SK-N-SH (cell line): ENCODE results near the gene ERVW-1. TPM values are rescaled to one million over a fixed set of nuclear protein-coding genes. Genes with fewer than 3 reads are reported as not detected.

Source experiments
- CTCF ChIA-PET: fragments of 300-600, 350-600 bp; formaldehyde crosslinking; extraction: SDS; loops from one replicate; lab custom pipeline; 2021; lab: Yijun Ruan, JAX
- POLR2A ChIA-PET: fragments of 350-600 bp; sonication (Branson Sonifier 250); formaldehyde crosslinking; extraction: SDS; loops from one replicate; lab custom pipeline; 2020; ENCODE audit warnings: antibody characterized with exemption, inconsistent platforms; lab: Yijun Ruan, JAX
- DNase-seq: peaks from one replicate; pipeline ENCODE4 v3.0.0; 2012
- H2AFZ ChIP-seq: fragments of 200-600 bp; sonication (generic); 2 replicates; pipeline ENCODE4 v1.8.1; 2016; ENCODE audit warnings: antibody characterized with exemption, mild to moderate bottlenecking, low read depth
- H3F3A ChIP-seq: fragments of 200-600 bp; sonication (generic); replicated peaks from 2 replicates; pipeline ENCODE3; 2016; ENCODE audit warnings: antibody characterized with exemption, mild to moderate bottlenecking; ENCODE audit not compliant: insufficient read depth
- H3K27ac ChIP-seq, 2 experiments: fragments of 200-500 bp in 1 of 2; fragments of 200-600 bp in 1 of 2; sonication (Bioruptor generic) in 1 of 2; sonication (generic), shearing (Covaris generic) in 1 of 2; 2 replicates each; pipeline versions ENCODE4 v1.5.1 to v1.6.1; 2014 to 2016; ENCODE audit warnings: low read depth in 2 of 2, inconsistent platforms in 1 of 2, low read length in 1 of 2, mild to moderate bottlenecking in 1 of 2, mixed read lengths in 1 of 2
- H3K27me3 ChIP-seq: fragments of 200-600 bp; sonication (generic), shearing (Covaris generic); 2 replicates; pipeline ENCODE4 v1.6.1; 2016; ENCODE audit warnings: mixed run types; ENCODE audit not compliant: insufficient read depth
- H3K36me3 ChIP-seq, 2 experiments: fragments of 200-500 bp in 1 of 2; fragments of 200-600 bp in 1 of 2; sonication (Bioruptor generic) in 1 of 2; sonication (generic) in 1 of 2; replicated peaks in 1 of 2; 2 replicates each; pipeline versions ENCODE3 to v1.5.1; 2014 to 2016; ENCODE audit warnings: low read length in 1 of 2, mild to moderate bottlenecking in 1 of 2; ENCODE audit not compliant: insufficient read depth in 2 of 2, control insufficient read depth in 1 of 2
- H3K4me1 ChIP-seq, 2 experiments: fragments of 200-500 bp in 1 of 2; fragments of 200-600 bp in 1 of 2; sonication (Bioruptor generic) in 1 of 2; sonication (generic), shearing (Covaris generic) in 1 of 2; 2 replicates each; pipeline versions ENCODE4 v1.5.1 to v1.6.1; 2014 to 2016; ENCODE audit warnings: low read depth in 1 of 2, low read length in 1 of 2, mixed run types in 1 of 2; ENCODE audit not compliant: insufficient read depth in 2 of 2, control insufficient read depth in 1 of 2
- H3K4me2 ChIP-seq: fragments of 200-600 bp; sonication (generic), shearing (Covaris generic); 2 replicates; pipeline ENCODE4 v1.6.1; 2017; ENCODE audit warnings: mixed run types
- H3K4me3 ChIP-seq, 2 experiments: fragments of 200-500 bp in 1 of 2; fragments of 200-600 bp in 1 of 2; sonication (Bioruptor generic) in 1 of 2; sonication (generic), shearing (Covaris generic) in 1 of 2; 2 replicates each; pipeline versions ENCODE4 v1.5.1 to v1.8.1; 2014 to 2016; ENCODE audit warnings: low read depth in 2 of 2, inconsistent platforms in 1 of 2, low read length in 1 of 2, mild to moderate bottlenecking in 1 of 2, mixed read lengths in 1 of 2, moderate library complexity in 1 of 2
- H3K79me2 ChIP-seq: fragments of 200-600 bp; sonication (generic); 2 replicates; pipeline ENCODE4 v1.8.1; 2017; ENCODE audit warnings: mild to moderate bottlenecking; ENCODE audit not compliant: insufficient read depth
- H3K9ac ChIP-seq: fragments of 200-600 bp; sonication (generic); 2 replicates; pipeline ENCODE4 v1.6.1; 2017; ENCODE audit warnings: mixed run types
- H3K9me2 ChIP-seq: fragments of 200-600 bp; sonication (generic); 2 replicates; pipeline ENCODE4 v1.6.1; 2017; ENCODE audit warnings: mixed run types
- H3K9me3 ChIP-seq: fragments of 200-600 bp; sonication (generic); 2 replicates; pipeline ENCODE4 v1.6.1; 2017; ENCODE audit warnings: mixed run types, mild to moderate bottlenecking, moderate library complexity
- H4K20me1 ChIP-seq: fragments of 200-600 bp; sonication (generic); 2 replicates; pipeline ENCODE4 v1.6.1; 2017; ENCODE audit warnings: mild to moderate bottlenecking, mixed run types; ENCODE audit not compliant: insufficient read depth
- CHD2 ChIP-seq: fragments of 150-350 bp; IDR thresholded peaks from 2 replicates; pipeline ENCODE4 v1.6.1; 2018; ENCODE audit warnings: low read length; ENCODE audit not compliant: partially characterized antibody
- FOXM1 ChIP-seq: IDR thresholded peaks from 2 replicates; pipeline ENCODE4 v1.4.0; 2012; ENCODE audit warnings: low read depth, mild to moderate bottlenecking
- GABPA ChIP-seq: IDR thresholded peaks from 2 replicates; pipeline ENCODE4 v1.4.0; 2012; ENCODE audit warnings: low read depth, mild to moderate bottlenecking
- JUND ChIP-seq: IDR thresholded peaks from 2 replicates; pipeline ENCODE4 v1.4.0; 2012
- MEF2A ChIP-seq: IDR thresholded peaks from 2 replicates; pipeline ENCODE4 v1.4.0; 2012; ENCODE audit warnings: low read depth, borderline replicate concordance
- MXI1 ChIP-seq: IDR thresholded peaks from 2 replicates; pipeline ENCODE4 v1.6.1; 2012; ENCODE audit warnings: mild to moderate bottlenecking, low read depth, low read length, improper control_type of control experiment
- NRF1 ChIP-seq: IDR thresholded peaks from 2 replicates; pipeline ENCODE4 v1.6.1; 2012; ENCODE audit warnings: low read depth, mild to moderate bottlenecking, low read length
- POLR2AphosphoS5 ChIP-seq: IDR thresholded peaks from 2 replicates; pipeline ENCODE4 v1.6.1; 2012; ENCODE audit warnings: low read depth, low read length
- RCOR1 ChIP-seq: fragments of 150-350 bp; IDR thresholded peaks from 2 replicates; pipeline ENCODE4 v1.6.1; 2017; ENCODE audit warnings: antibody characterized with exemption, low read length
- RFX5 ChIP-seq: IDR thresholded peaks from 2 replicates; pipeline ENCODE4 v1.6.1; 2012; ENCODE audit warnings: mild to moderate bottlenecking, improper control_type of control experiment, low read length
- SIN3A ChIP-seq: IDR thresholded peaks from 2 replicates; pipeline ENCODE4 v1.6.1; 2012; ENCODE audit warnings: low read depth, mild to moderate bottlenecking, low read length, moderate library complexity, borderline replicate concordance
- TAF1 ChIP-seq: IDR thresholded peaks from 2 replicates; pipeline ENCODE4 v1.6.1; 2012; ENCODE audit warnings: low read depth, mild to moderate bottlenecking, low read length, moderate library complexity, borderline replicate concordance
- WGBS: methylation state at CpG from one replicate; pipeline ENCODE4 v1.1.6; 2017; ENCODE audit warnings: low lambda C conversion rate; 5-methylcytosine and 5-hydroxymethylcytosine counted together
- polyA plus RNA-seq, 3 experiments: library from polyadenylated mRNA; depleted of rRNA; stranded (reverse); fragments of >200 nt; gene quantifications; 2 replicates each; pipeline ENCODE4 v1.2.3, GENCODE V29; 2012
- TF ChIP-seq, protein P1 (sequence below): IDR thresholded peaks from 2 replicates; pipeline ENCODE4; 2012
- TF ChIP-seq, protein P2 (sequence below): IDR thresholded peaks from 2 replicates; pipeline ENCODE4 v1.4.0; 2012; ENCODE audit warnings: low read depth
- TF ChIP-seq, protein P3 (sequence below): fragments of 200-600 bp; sonication (generic); IDR thresholded peaks from 2 replicates; pipeline ENCODE4 v1.6.1; 2017; ENCODE audit warnings: antibody characterized with exemption, mild to moderate bottlenecking, moderate library complexity
- TF ChIP-seq, protein P4 (sequence below): IDR thresholded peaks from 2 replicates; pipeline ENCODE4 v1.6.1; 2012; ENCODE audit warnings: mild to moderate bottlenecking, low read depth, low read length, moderate library complexity

ERVW-1 gene
- polyA plus RNA-seq, 1 of the 3 experiments (the other 2 are of a cell fraction): not detected

DNA sequence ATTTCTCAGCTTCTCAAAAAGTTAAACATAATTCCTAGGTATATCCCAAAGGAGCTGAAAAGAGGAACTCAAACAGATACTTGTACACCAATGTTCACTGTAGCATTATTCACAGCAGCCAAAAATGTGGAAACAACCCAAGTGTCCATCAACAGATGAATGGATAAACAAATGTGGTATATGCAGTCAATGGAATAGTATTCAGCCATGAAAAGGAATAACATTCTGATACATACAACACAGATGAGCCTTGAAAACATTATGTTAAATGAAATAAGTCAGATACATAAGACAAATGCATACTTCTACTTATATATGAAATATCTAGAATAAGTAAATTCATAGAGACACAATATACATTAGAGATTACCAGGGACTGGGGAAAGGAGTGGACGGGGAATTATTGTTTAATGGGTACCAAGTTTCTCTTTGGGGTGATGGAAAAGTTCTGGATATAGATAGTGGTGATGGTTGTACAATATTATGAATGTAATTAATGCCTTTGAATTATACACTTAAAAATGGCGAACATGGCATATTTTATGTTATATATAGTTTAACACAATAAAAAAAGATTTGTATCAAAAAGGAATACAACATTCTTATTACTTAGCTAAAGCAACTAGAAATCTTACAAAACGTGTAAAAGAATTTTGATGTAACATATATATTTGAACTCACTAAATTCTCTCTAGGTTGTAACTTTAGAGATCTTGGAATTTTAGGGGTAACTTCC lies 35.6 kb upstream of the ERVW-1 start:
- peaks cover 35 to 50% of the 10 kb centered on the region in 2 experiments for H3K36me3 ChIP-seq
- no peak overlapping the region for H2AFZ ChIP-seq
- CTCF ChIA-PET: interaction anchor here (1.2 to 1.7 kb wide), 3 partner anchors 14 to 66 kb away, joined by 3 to 4 read pairs (median 3); partner anchors contain the start of gene GATAD1
- H3K27me3 ChIP-seq: no peaks in the 10 kb centered on the region
- no peak overlapping the region for H3K9ac ChIP-seq
- H3K27ac ChIP-seq: no peak overlapping the region
- H3K79me2 ChIP-seq: no peaks in the 10 kb centered on the region
- DNase-seq: no peak
- no peaks in the 10 kb centered on the region for H3K4me1 ChIP-seq
- H4K20me1 ChIP-seq: no peaks in the 10 kb centered on the region
- H3K4me3 ChIP-seq: no peak overlapping the region
- no peaks in the 10 kb centered on the region for H3K9me3 ChIP-seq
- WGBS: 60% methylated on average over 3 of the region's 3 CpGs
- POLR2A ChIA-PET: no interaction called here
- H3K9me2 ChIP-seq: no peaks in the 10 kb centered on the region
- peaks cover 7% of the 10 kb centered on the region for H3F3A ChIP-seq
- TF ChIP-seq, protein P1, sequence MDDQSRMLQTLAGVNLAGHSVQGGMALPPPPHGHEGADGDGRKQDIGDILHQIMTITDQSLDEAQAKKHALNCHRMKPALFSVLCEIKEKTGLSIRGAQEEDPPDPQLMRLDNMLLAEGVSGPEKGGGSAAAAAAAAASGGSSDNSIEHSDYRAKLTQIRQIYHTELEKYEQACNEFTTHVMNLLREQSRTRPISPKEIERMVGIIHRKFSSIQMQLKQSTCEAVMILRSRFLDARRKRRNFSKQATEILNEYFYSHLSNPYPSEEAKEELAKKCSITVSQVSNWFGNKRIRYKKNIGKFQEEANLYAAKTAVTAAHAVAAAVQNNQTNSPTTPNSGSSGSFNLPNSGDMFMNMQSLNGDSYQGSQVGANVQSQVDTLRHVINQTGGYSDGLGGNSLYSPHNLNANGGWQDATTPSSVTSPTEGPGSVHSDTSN: no peak
- TF ChIP-seq, protein P2, sequence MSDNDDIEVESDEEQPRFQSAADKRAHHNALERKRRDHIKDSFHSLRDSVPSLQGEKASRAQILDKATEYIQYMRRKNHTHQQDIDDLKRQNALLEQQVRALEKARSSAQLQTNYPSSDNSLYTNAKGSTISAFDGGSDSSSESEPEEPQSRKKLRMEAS: no peak
- TF ChIP-seq RCOR1 (no peak), FOXM1 (no peak), NRF1 (no peak), MEF2A (no peak), RFX5 (no peak), POLR2AphosphoS5 (no peak), TAF1 (no peak), MXI1 (no peak), CHD2 (no peak), GABPA (no peak), SIN3A (no peak), JUND (no peak)
- TF ChIP-seq, protein P3, sequence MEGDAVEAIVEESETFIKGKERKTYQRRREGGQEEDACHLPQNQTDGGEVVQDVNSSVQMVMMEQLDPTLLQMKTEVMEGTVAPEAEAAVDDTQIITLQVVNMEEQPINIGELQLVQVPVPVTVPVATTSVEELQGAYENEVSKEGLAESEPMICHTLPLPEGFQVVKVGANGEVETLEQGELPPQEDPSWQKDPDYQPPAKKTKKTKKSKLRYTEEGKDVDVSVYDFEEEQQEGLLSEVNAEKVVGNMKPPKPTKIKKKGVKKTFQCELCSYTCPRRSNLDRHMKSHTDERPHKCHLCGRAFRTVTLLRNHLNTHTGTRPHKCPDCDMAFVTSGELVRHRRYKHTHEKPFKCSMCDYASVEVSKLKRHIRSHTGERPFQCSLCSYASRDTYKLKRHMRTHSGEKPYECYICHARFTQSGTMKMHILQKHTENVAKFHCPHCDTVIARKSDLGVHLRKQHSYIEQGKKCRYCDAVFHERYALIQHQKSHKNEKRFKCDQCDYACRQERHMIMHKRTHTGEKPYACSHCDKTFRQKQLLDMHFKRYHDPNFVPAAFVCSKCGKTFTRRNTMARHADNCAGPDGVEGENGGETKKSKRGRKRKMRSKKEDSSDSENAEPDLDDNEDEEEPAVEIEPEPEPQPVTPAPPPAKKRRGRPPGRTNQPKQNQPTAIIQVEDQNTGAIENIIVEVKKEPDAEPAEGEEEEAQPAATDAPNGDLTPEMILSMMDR: no peak
- TF ChIP-seq, protein P4, sequence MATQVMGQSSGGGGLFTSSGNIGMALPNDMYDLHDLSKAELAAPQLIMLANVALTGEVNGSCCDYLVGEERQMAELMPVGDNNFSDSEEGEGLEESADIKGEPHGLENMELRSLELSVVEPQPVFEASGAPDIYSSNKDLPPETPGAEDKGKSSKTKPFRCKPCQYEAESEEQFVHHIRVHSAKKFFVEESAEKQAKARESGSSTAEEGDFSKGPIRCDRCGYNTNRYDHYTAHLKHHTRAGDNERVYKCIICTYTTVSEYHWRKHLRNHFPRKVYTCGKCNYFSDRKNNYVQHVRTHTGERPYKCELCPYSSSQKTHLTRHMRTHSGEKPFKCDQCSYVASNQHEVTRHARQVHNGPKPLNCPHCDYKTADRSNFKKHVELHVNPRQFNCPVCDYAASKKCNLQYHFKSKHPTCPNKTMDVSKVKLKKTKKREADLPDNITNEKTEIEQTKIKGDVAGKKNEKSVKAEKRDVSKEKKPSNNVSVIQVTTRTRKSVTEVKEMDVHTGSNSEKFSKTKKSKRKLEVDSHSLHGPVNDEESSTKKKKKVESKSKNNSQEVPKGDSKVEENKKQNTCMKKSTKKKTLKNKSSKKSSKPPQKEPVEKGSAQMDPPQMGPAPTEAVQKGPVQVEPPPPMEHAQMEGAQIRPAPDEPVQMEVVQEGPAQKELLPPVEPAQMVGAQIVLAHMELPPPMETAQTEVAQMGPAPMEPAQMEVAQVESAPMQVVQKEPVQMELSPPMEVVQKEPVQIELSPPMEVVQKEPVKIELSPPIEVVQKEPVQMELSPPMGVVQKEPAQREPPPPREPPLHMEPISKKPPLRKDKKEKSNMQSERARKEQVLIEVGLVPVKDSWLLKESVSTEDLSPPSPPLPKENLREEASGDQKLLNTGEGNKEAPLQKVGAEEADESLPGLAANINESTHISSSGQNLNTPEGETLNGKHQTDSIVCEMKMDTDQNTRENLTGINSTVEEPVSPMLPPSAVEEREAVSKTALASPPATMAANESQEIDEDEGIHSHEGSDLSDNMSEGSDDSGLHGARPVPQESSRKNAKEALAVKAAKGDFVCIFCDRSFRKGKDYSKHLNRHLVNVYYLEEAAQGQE: no peak
- no peak overlapping the region for H3K4me2 ChIP-seq
